Smooth muscle cell (in vitro differentiated cells): Measurements from ENCODE around the gene ZNF248. TPM values are rescaled to one million over a fixed set of nuclear protein-coding genes. Genes with fewer than 3 reads are reported as not detected.

Experiments
- DNase-seq: peaks from one replicate; lab custom pipeline; 2025; ENCODE audit not compliant: unreplicated experiment; lab: John Stamatoyannopoulos, UW
- H2AFZ ChIP-seq: fragments of 200-600 bp; sonication (generic); 2 replicates; pipeline ENCODE4 v1.6.0; 2016; ENCODE audit warnings: antibody characterized with exemption, low read depth, mild to moderate bottlenecking
- H3F3A ChIP-seq: fragments of 200-600 bp; sonication (generic); 2 replicates; pipeline ENCODE4 v1.6.0; 2017; ENCODE audit warnings: antibody characterized with exemption, low read depth
- H3K27ac ChIP-seq: fragments of 200-600 bp; sonication (generic); 2 replicates; pipeline ENCODE4 v1.5.1; 2016; ENCODE audit warnings: low read depth, mild to moderate bottlenecking
- H3K27me3 ChIP-seq: fragments of 200-600 bp; sonication (generic); 2 replicates; pipeline ENCODE4 v1.6.1; 2016; ENCODE audit warnings: low read depth, mild to moderate bottlenecking
- H3K36me3 ChIP-seq: fragments of 200-600 bp; sonication (generic); 2 replicates; pipeline ENCODE4 v1.5.1; 2016; ENCODE audit warnings: low read depth
- H3K4me1 ChIP-seq: fragments of 200-600 bp; sonication (generic); 2 replicates; pipeline ENCODE4 v1.5.1; 2016; ENCODE audit warnings: low read depth
- H3K4me2 ChIP-seq: fragments of 200-600 bp; sonication (generic); 2 replicates; pipeline ENCODE4 v1.6.0; 2016; ENCODE audit warnings: mild to moderate bottlenecking
- H3K4me3 ChIP-seq: fragments of 200-600 bp; sonication (generic); 2 replicates; pipeline ENCODE4 v1.5.1; 2016; ENCODE audit warnings: mild to moderate bottlenecking
- H3K79me2 ChIP-seq: fragments of 200-600 bp; sonication (generic); 2 replicates; pipeline ENCODE4 v1.6.0; 2016; ENCODE audit warnings: low read depth, mild to moderate bottlenecking
- H3K9ac ChIP-seq: fragments of 200-600 bp; sonication (generic); 2 replicates; pipeline ENCODE4 v1.6.0; 2016; ENCODE audit warnings: low read depth
- H3K9me3 ChIP-seq: fragments of 200-600 bp; sonication (generic); replicated peaks from 2 replicates; pipeline ENCODE4 v1.5.1; 2016; ENCODE audit warnings: low read depth
- H4K20me1 ChIP-seq: fragments of 200-600 bp; sonication (generic); 2 replicates; pipeline ENCODE4 v1.6.0; 2016; ENCODE audit warnings: low read depth
- CTCF ChIP-seq: fragments of 200-600 bp; sonication (generic); IDR thresholded peaks from 2 replicates; pipeline ENCODE4 v1.5.1; 2017; ENCODE audit warnings: borderline replicate concordance, mild to moderate bottlenecking, antibody characterized with exemption; ENCODE audit not compliant: insufficient read depth, poor library complexity, severe bottlenecking
- WGBS: methylation state at CpG from one replicate; pipeline ENCODE4 v1.1.7; 2016; ENCODE audit warnings: low lambda C conversion rate; 5-methylcytosine and 5-hydroxymethylcytosine counted together
- polyA plus RNA-seq: library from polyadenylated mRNA; unstranded; fragments of >200 nt; fragmentation: Nextera tagmentation; extraction: Ambion mirVana; gene quantifications from 2 replicates; pipeline ENCODE4 v1.2.1, GENCODE V29; 2016
- total RNA-seq: library from RNA; depleted of rRNA; stranded (reverse); fragments of >200 nt; gene quantifications from 2 replicates; pipeline ENCODE4 v1.2.3, GENCODE V29; 2014

Gene ZNF248
- total and polyA plus RNA-seq, 2 experiments from 2014 or later, result not detected

GRCh38 chr10:37813763-37814162, 43.6 kb downstream of the ZNF248 start:
- 82% methylated on average over 3 of the region's 3 CpGs for WGBS
- no peak overlapping the region for H3K4me2 ChIP-seq

DNA sequence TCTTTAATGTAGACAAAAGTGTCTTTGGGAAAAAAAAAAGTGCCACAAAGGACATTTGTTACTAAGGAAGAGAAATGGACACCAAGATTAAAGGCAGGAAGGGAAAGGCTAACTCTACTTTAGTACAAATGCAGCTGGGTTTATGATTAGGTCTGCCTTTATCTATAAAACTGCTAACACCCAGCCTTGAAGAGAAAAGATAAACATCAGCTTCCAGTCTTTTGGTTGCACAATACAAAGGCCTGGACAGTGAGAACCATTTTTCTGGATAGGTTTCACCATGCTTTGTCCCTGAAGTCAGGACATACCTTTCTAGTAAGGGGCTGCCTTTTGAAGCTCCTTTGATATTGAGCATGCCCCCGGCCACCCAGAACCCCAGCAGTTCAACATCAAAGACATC, 45.1 kb downstream of the ZNF248 start:
- Histone ChIP-seq H3K9me3 (peaks cover 14% of the 10 kb centered on the region), H3K9ac (no peak overlapping the region), H3K27ac (no peak overlapping the region), H2AFZ (no peak overlapping the region), H3K27me3 (no peaks in the 10 kb centered on the region), H3K36me3 (no peaks in the 10 kb centered on the region), H3F3A (no peaks in the 10 kb centered on the region), H3K4me1 (no peaks in the 10 kb centered on the region), H3K4me3 (no peak overlapping the region), H4K20me1 (no peaks in the 10 kb centered on the region), H3K4me2 (no peak overlapping the region), H3K79me2 (no peaks in the 10 kb centered on the region)
- no peak for TF ChIP-seq CTCF
- 0% methylated on average over 1 of the region's 1 CpG for WGBS
- no peak for DNase-seq

More at GRCh38 chr10:37813763-37814162, 43.6 kb downstream of the ZNF248 start:
- no peaks in the 10 kb centered on the region for H3F3A ChIP-seq
- TF ChIP-seq CTCF, result no peak
- no peak overlapping the region for H2AFZ ChIP-seq
- H3K4me3 ChIP-seq, result no peak overlapping the region
- H4K20me1 ChIP-seq, result no peaks in the 10 kb centered on the region
- no peaks in the 10 kb centered on the region for H3K79me2 ChIP-seq
- H3K27me3 ChIP-seq, result no peaks in the 10 kb centered on the region
- no peak for DNase-seq
- H3K9ac ChIP-seq, result no peak overlapping the region
- no peaks in the 10 kb centered on the region for H3K36me3 ChIP-seq
- peaks cover 14% of the 10 kb centered on the region for H3K9me3 ChIP-seq
- H3K4me1 ChIP-seq, result no peaks in the 10 kb centered on the region
- H3K27ac ChIP-seq, result no peak overlapping the region

DNA sequence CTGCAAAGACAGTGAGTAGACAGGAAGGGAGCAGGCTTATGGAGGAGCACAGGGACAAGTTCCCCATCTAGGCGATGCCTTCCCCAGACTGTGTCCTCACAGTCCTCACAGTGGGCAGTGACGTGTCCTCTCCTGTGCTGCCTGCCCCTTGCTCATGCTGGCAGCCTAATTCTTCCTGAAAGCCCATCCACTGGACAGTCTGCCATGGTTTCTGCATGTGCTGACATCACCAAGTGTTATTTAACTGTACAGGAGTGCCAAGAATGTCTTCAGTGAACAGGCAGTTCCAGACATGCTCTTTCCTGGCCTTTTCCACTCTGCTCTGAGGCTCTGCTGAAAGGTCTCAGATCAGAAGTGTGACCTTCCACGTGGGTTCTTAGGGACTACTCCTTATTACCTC, 54.1 kb downstream of the ZNF248 start:
- peaks cover 15% of the 10 kb centered on the region for H3K9me3 ChIP-seq
- H2AFZ ChIP-seq, result no peak overlapping the region
- no peaks in the 10 kb centered on the region for H3K79me2 ChIP-seq
- no peak overlapping the region for H3K27ac ChIP-seq
- 16% methylated on average over 3 of the region's 3 CpGs for WGBS
- no peak overlapping the region for H3K9ac ChIP-seq
- H3K36me3 ChIP-seq, result no peaks in the 10 kb centered on the region
- H3K27me3 ChIP-seq, result no peaks in the 10 kb centered on the region
- H3K4me3 ChIP-seq, result no peak overlapping the region
- DNase-seq, result no peak
- no peak overlapping the region for H3K4me2 ChIP-seq
- no peaks in the 10 kb centered on the region for H4K20me1 ChIP-seq
- TF ChIP-seq CTCF, result no peak
- H3K4me1 ChIP-seq, result no peaks in the 10 kb centered on the region
- no peaks in the 10 kb centered on the region for H3F3A ChIP-seq

DNA sequence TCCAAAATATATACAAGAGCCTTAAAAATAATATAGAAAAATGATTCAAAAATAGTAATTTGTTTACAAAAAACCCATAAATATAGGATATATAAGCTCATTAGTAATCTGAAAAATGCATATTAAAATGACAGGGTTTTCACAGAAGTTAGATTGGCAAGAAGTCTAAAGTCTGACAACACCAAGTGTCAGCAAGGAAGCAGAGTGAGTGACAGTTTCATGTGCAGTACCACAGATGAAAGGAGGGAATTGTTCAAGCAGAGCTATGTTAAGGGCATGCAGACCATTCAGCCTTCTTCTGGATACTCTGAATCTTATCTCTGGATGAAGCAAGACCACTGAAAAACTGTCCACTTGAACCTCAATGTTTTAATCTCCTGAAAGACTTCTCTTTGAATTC, 55.9 kb downstream of the ZNF248 start:
- Histone ChIP-seq H3K4me3 (no peak overlapping the region), H3K4me1 (no peaks in the 10 kb centered on the region), H3K27ac (no peak overlapping the region), H3K27me3 (no peaks in the 10 kb centered on the region), H3K36me3 (no peaks in the 10 kb centered on the region), H3K9ac (no peak overlapping the region), H3K79me2 (no peaks in the 10 kb centered on the region), H4K20me1 (no peaks in the 10 kb centered on the region), H2AFZ (no peak overlapping the region), H3F3A (no peaks in the 10 kb centered on the region), H3K4me2 (no peak overlapping the region), H3K9me3 (peaks cover 15% of the 10 kb centered on the region)
- no peak for TF ChIP-seq CTCF
- DNase-seq, result no peak
